Body of pancreas (tissue), 4 donors: ENCODE results near the gene BACE2.

ENCODE experiments used
- CTCF ChIP-seq, 7 experiments: fragments of 450-650 bp in 4 of 7; fragments of 200-600 bp in 3 of 7; sonication (generic) in 3 of 7; IDR thresholded peaks; one replicate each; pipeline ENCODE4 v1.5.1; 2016 to 2019; ENCODE audit warnings: antibody characterized with exemption in 7 of 7
- POLR2A ChIP-seq, 3 donors: fragments of 450-650 bp; IDR thresholded peaks; one replicate each; pipeline ENCODE4 v1.6.1; 2016; ENCODE audit warnings: antibody characterized with exemption in 3 of 3, mild to moderate bottlenecking in 2 of 3

DNA sequence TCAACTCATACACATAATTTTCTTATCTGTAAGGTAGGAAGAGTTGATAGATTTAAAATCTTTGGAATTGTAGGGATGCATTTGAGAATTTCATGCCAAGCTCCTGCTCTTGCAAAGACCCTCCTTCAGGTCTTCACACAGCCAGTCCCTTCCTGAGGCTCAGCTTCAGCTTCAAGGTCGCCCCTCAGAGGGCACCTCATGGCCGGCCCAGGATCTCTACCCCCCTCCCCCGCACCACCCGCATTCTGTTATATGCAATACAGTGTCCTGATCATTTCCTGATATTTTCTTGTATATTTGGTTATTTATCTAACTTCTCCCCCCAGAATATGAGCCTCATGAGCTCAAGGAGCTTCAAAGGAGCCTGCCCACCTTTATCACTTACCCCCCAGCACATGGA is 47.0 kb upstream of the BACE2 start:
- no peak for TF ChIP-seq CTCF (IDR thresholded peaks at IDR 0.05)
- TF ChIP-seq POLR2A (IDR thresholded peaks at IDR 0.05) = no peak
